Measurements from ENCODE around the gene APLNR.

Gene APLNR

GRCh38 chr11:57203882-57204480, 33.1 kb downstream of the APLNR start:
- H3K27ac ChIP-seq (ENCODE audit: low read length) = no peak overlapping the region
- no peak for TF ChIP-seq EZH2 (IDR thresholded peaks at IDR 0.05; ENCODE audit: borderline replicate concordance, low read depth, low read length, severe bottlenecking)
- TF ChIP-seq, protein P1, sequence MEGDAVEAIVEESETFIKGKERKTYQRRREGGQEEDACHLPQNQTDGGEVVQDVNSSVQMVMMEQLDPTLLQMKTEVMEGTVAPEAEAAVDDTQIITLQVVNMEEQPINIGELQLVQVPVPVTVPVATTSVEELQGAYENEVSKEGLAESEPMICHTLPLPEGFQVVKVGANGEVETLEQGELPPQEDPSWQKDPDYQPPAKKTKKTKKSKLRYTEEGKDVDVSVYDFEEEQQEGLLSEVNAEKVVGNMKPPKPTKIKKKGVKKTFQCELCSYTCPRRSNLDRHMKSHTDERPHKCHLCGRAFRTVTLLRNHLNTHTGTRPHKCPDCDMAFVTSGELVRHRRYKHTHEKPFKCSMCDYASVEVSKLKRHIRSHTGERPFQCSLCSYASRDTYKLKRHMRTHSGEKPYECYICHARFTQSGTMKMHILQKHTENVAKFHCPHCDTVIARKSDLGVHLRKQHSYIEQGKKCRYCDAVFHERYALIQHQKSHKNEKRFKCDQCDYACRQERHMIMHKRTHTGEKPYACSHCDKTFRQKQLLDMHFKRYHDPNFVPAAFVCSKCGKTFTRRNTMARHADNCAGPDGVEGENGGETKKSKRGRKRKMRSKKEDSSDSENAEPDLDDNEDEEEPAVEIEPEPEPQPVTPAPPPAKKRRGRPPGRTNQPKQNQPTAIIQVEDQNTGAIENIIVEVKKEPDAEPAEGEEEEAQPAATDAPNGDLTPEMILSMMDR (IDR thresholded peaks at IDR 0.05; ENCODE audit: borderline replicate concordance, extremely low read depth, low read length, poor library complexity, severe bottlenecking) = no peak
- H3K9me3 ChIP-seq (ENCODE audit: insufficient read depth, low read length, severe bottlenecking) = no peaks in the 10 kb centered on the region
- H3K36me3 ChIP-seq (ENCODE audit: insufficient read depth, low read length) = no peaks in the 10 kb centered on the region
- peaks cover 28% of the 10 kb centered on the region for H3K27me3 ChIP-seq (ENCODE audit: insufficient read depth, low read length, poor library complexity)
- no peak overlapping the region for H3K4me3 ChIP-seq (ENCODE audit: low read depth in 1 of 2, low read length in 2 of 2)
- H3K9ac ChIP-seq (ENCODE audit: low read depth, low read length) = no peak overlapping the region
- no peak overlapping the region for H3K4me2 ChIP-seq (ENCODE audit: insufficient read depth, low read length)
- no peaks in the 10 kb centered on the region for H4K20me1 ChIP-seq (ENCODE audit: insufficient read depth, low read length)
- ATAC-seq (ENCODE audit: insufficient read depth, low read depth) (no peak), DNase-seq (no peak)
- no peak overlapping the region for H2AFZ ChIP-seq (ENCODE audit: low read depth, low read length)
- H3K79me2 ChIP-seq (ENCODE audit: insufficient read depth, low read length) = no peaks in the 10 kb centered on the region
- no peaks in the 10 kb centered on the region for H3K4me1 ChIP-seq (ENCODE audit: insufficient read depth, low read length)

- TF ChIP-seq EZH2 (IDR thresholded peaks at IDR 0.05; ENCODE audit: borderline replicate concordance, low read depth, low read length, severe bottlenecking) = no peak
- TF ChIP-seq, protein P1 (IDR thresholded peaks at IDR 0.05; ENCODE audit: borderline replicate concordance, extremely low read depth, low read length, poor library complexity, severe bottlenecking) = no peak
- Histone ChIP-seq H3K4me2 (ENCODE audit: insufficient read depth, low read length) (no peak overlapping the region), H3K9ac (ENCODE audit: low read depth, low read length) (no peak overlapping the region), H4K20me1 (ENCODE audit: insufficient read depth, low read length) (no peaks in the 10 kb centered on the region), H3K27ac (ENCODE audit: low read length) (no peak overlapping the region), H3K4me1 (ENCODE audit: insufficient read depth, low read length) (no peaks in the 10 kb centered on the region), H3K27me3 (ENCODE audit: insufficient read depth, low read length, poor library complexity) (peaks cover 28% of the 10 kb centered on the region), H3K36me3 (ENCODE audit: insufficient read depth, low read length) (no peaks in the 10 kb centered on the region), H3K9me3 (ENCODE audit: insufficient read depth, low read length, severe bottlenecking) (no peaks in the 10 kb centered on the region), H3K79me2 (ENCODE audit: insufficient read depth, low read length) (no peaks in the 10 kb centered on the region), H2AFZ (ENCODE audit: low read depth, low read length) (no peak overlapping the region), H3K4me3 (ENCODE audit: low read depth in 1 of 2, low read length in 2 of 2) (no peak overlapping the region)
- DNase-seq (no peak), ATAC-seq (ENCODE audit: insufficient read depth, low read depth) (no peak)
Measured at GRCh38 chr11:57203359-57203758, 33.7 kb downstream of the APLNR start.

DNA sequence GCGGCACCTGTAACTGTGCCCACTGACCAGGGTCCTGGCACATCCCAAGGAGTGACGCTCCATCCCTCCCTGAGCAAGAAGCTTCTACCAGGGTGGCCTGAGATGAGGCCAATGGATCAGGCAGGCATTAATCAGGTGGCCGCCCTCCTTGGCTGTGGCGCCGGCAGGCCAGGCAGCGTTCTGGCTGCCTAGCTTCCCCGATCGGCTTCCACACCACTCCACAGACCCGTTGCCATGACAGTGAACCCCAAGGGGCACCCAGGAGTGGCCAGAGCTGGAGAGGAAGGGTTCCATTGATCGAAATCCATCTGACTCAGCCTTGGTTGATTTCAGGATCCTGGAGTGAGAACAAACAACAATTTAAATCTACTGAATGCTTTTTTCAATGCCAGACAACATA, 34.8 kb downstream of the APLNR start:
- no peak for ATAC-seq (ENCODE audit: insufficient read depth, low read depth)
- H3K4me3 ChIP-seq (ENCODE audit: low read depth in 1 of 2, low read length in 2 of 2) = no peak overlapping the region

More for the DNA sequence above, 34.8 kb downstream of the APLNR start:
- H3K9me3 ChIP-seq (ENCODE audit: insufficient read depth, low read length, severe bottlenecking) = no peaks in the 10 kb centered on the region
- H3K4me2 ChIP-seq (ENCODE audit: insufficient read depth, low read length) = no peak overlapping the region
- no peak overlapping the region for H2AFZ ChIP-seq (ENCODE audit: low read depth, low read length)
- H3K27ac ChIP-seq (ENCODE audit: low read length) = no peak overlapping the region
- H3K27me3 ChIP-seq (ENCODE audit: insufficient read depth, low read length, poor library complexity) = peaks cover 28% of the 10 kb centered on the region
- TF ChIP-seq EZH2 (IDR thresholded peaks at IDR 0.05; ENCODE audit: borderline replicate concordance, low read depth, low read length, severe bottlenecking) = no peak
- TF ChIP-seq, protein P1 (IDR thresholded peaks at IDR 0.05; ENCODE audit: borderline replicate concordance, extremely low read depth, low read length, poor library complexity, severe bottlenecking) = no peak
- no peaks in the 10 kb centered on the region for H4K20me1 ChIP-seq (ENCODE audit: insufficient read depth, low read length)
- no peaks in the 10 kb centered on the region for H3K36me3 ChIP-seq (ENCODE audit: insufficient read depth, low read length)
- H3K9ac ChIP-seq (ENCODE audit: low read depth, low read length) = no peak overlapping the region
- H3K79me2 ChIP-seq (ENCODE audit: insufficient read depth, low read length) = no peaks in the 10 kb centered on the region
- DNase-seq = no peak
- no peaks in the 10 kb centered on the region for H3K4me1 ChIP-seq (ENCODE audit: insufficient read depth, low read length)
